Panc1 (cell line): ENCODE measurements around the gene PIP4K2C. TPM values are rescaled to one million over a fixed set of nuclear protein-coding genes. Genes with fewer than 3 reads are reported as not detected.

Experiments
- ATAC-seq: fragments of 200-7000 bp; cut with Tn5 transposase; 2 replicates; pipeline ENCODE4 v1.9.1; 2020; ENCODE audit warnings: mild to moderate bottlenecking, moderate library complexity
- BruUV-seq: library from RNA; stranded (reverse); fragments of 400-500 nt; replicated peaks from 2 replicates; lab custom pipeline; 2021; lab: Mats Ljungman, UMichigan
- CTCF ChIA-PET: fragments of 300-600 bp; sonication (Branson Sonifier 250); formaldehyde crosslinking; loops from one replicate; lab custom pipeline; 2022; ENCODE audit warnings: antibody characterized with exemption; lab: Charles Lee
- POLR2A ChIA-PET: fragments of 300-600 bp; sonication (Branson Sonifier 250); formaldehyde crosslinking; loops from one replicate; lab custom pipeline; 2022; ENCODE audit warnings: antibody characterized with exemption; lab: Charles Lee
- DNase-seq: peaks from one replicate; pipeline ENCODE4 v3.0.0-alpha.2; 2010; ENCODE audit warnings: low read depth, low spot score
- H3K27ac ChIP-seq: 2 replicates; pipeline ENCODE4 v1.5.1; 2011; ENCODE audit warnings: mild to moderate bottlenecking, low read length, inconsistent platforms
- H3K27me3 ChIP-seq: fragments of 200-500 bp; sonication (Bioruptor generic); 2 replicates; pipeline ENCODE4 v1.6.0; 2014; ENCODE audit warnings: low read length, inconsistent platforms; ENCODE audit not compliant: control insufficient read depth, insufficient read depth
- H3K36me3 ChIP-seq: fragments of 200-500 bp; sonication (Bioruptor generic); 2 replicates; pipeline ENCODE4 v1.5.1; 2014; ENCODE audit warnings: inconsistent platforms, mild to moderate bottlenecking, low read length, moderate library complexity; ENCODE audit not compliant: control insufficient read depth, insufficient read depth
- H3K4me1 ChIP-seq: 2 replicates; pipeline ENCODE4 v1.5.1; 2011; ENCODE audit warnings: inconsistent platforms, mild to moderate bottlenecking, low read length, moderate library complexity; ENCODE audit not compliant: control insufficient read depth, insufficient read depth
- H3K4me3 ChIP-seq, 2 experiments: 2 replicates each; pipeline ENCODE4 v1.5.1; 2011 to 2012; ENCODE audit warnings: low read depth in 2 of 2, low read length in 2 of 2, mild to moderate bottlenecking in 2 of 2, inconsistent platforms in 1 of 2, moderate library complexity in 1 of 2
- H3K9me3 ChIP-seq: fragments of 200-500 bp; sonication (Bioruptor generic); 2 replicates; pipeline ENCODE4 v1.5.1; 2014; ENCODE audit warnings: low read depth, mild to moderate bottlenecking, inconsistent platforms, low read length, moderate library complexity; ENCODE audit not compliant: control insufficient read depth, insufficient read depth
- POLR2AphosphoS5 ChIP-seq: IDR thresholded peaks from 2 replicates; pipeline ENCODE4 v1.6.1; 2012; ENCODE audit warnings: mild to moderate bottlenecking, low read depth, low read length, moderate library complexity
- SIN3A ChIP-seq: IDR thresholded peaks from 2 replicates; pipeline ENCODE4 v1.6.1; 2012; ENCODE audit warnings: low read depth, mild to moderate bottlenecking, low read length, moderate library complexity, borderline replicate concordance; ENCODE audit not compliant: insufficient read depth
- TCF7L2 ChIP-seq: IDR thresholded peaks from 2 replicates; pipeline ENCODE4 v1.6.1; 2011; ENCODE audit warnings: mild to moderate bottlenecking, low read depth, low read length, inconsistent platforms
- in situ Hi-C: cut with HindIII; loops from 2 replicates; pipeline ENCODE4 v1.10.0; 2016; ENCODE audit warnings: low sequenced_read_pairs, low pct_unique_long_range_greater_than_20kb
- intact Hi-C: fragments of 100-400 bp; cut with micrococcal nuclease; formaldehyde crosslinking; loops from one replicate; pipeline ENCODE4 v1.10.0; 2022; ENCODE audit not compliant: unreplicated experiment
- total RNA-seq: library from RNA; stranded (reverse); gene quantifications from one replicate; pipeline ENCODE4 v1.2.1, GENCODE V29; 2021; ENCODE audit not compliant: unreplicated experiment
- TF ChIP-seq, protein P1 (sequence below), 2 experiments: IDR thresholded peaks; 2 replicates each; pipeline ENCODE4 v1.6.1; 2011 to 2012; ENCODE audit warnings: low read depth in 2 of 2, control low read depth in 1 of 2, low read length in 1 of 2, mild to moderate bottlenecking in 1 of 2, moderate library complexity in 1 of 2; ENCODE audit not compliant: insufficient read depth in 1 of 2
- TF ChIP-seq, protein P2 (sequence below): fragments of 450-650 bp; IDR thresholded peaks from 2 replicates; pipeline ENCODE4 v1.5.1; 2017; ENCODE audit warnings: mild to moderate bottlenecking

PIP4K2C gene
- total RNA-seq, 1 experiment from 2014 or later, result 62.6 TPM

DNA sequence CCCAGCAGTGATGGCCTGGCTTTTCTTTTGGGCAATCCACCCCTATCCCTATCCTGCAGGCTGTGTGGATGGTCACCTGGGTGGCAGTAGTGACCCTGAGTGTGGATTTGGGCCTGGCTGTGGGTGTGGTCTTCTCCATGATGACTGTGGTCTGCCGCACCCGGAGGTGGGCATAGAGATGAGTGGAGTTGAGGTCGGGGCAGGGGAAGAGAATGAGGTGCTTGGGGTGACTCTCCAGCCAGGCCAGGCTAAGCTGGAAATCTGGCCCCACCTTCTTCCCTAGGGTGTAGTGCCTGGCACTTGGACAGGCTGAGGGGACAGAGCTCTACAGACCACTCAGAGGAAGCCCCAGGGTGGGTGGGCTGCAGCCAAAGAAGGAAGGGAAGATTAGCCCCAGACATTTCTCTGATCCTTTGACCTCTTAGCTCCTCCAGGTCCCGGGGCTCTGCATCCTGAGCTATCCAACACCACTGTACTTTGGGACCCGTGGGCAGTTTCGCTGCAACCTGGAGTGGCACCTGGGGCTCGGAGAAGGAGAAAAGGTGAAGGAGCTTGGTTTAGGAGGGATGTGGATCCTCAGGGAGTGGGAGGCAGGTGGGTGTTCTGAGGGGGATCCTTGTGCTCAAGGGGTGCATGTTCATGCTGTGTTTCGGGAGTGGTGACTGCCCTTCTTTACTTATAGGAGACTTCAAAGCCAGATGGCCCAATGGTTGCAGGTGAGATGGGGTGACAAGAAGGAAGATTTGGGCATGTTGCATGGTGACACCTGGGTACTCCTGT is 33.6 kb downstream of the PIP4K2C start:
- Histone ChIP-seq H3K9me3 (no peaks in the 10 kb centered on the region), H3K27ac (no peak overlapping the region), H3K4me3 (no peak overlapping the region), H3K27me3 (no peaks in the 10 kb centered on the region), H3K4me1 (peaks cover 13% of the 10 kb centered on the region), H3K36me3 (no peaks in the 10 kb centered on the region; the same call in 1 of the 2 replicates)
- intact Hi-C loops (loop anchor here (5.0 kb wide), 1 partner anchor 167 kb away; the partner anchor contains the start of genes GLI1 and INHBE), in situ Hi-C loops (no loop called here)
- ChIA-PET CTCF (interaction anchor here (0.6 to 1.3 kb wide), 2 partner anchors 29 to 41 kb away, joined by 3 to 6 read pairs; no protein-coding TSS in a partner anchor), POLR2A (interaction anchor here (0.6 kb wide), 1 partner anchor 12 kb away, joined by 5 read pairs; no protein-coding TSS in a partner anchor)
- no peak for DNase-seq
- TF ChIP-seq SIN3A (no peak), POLR2AphosphoS5 (no peak), TCF7L2 (no peak)
- TF ChIP-seq, protein P1, sequence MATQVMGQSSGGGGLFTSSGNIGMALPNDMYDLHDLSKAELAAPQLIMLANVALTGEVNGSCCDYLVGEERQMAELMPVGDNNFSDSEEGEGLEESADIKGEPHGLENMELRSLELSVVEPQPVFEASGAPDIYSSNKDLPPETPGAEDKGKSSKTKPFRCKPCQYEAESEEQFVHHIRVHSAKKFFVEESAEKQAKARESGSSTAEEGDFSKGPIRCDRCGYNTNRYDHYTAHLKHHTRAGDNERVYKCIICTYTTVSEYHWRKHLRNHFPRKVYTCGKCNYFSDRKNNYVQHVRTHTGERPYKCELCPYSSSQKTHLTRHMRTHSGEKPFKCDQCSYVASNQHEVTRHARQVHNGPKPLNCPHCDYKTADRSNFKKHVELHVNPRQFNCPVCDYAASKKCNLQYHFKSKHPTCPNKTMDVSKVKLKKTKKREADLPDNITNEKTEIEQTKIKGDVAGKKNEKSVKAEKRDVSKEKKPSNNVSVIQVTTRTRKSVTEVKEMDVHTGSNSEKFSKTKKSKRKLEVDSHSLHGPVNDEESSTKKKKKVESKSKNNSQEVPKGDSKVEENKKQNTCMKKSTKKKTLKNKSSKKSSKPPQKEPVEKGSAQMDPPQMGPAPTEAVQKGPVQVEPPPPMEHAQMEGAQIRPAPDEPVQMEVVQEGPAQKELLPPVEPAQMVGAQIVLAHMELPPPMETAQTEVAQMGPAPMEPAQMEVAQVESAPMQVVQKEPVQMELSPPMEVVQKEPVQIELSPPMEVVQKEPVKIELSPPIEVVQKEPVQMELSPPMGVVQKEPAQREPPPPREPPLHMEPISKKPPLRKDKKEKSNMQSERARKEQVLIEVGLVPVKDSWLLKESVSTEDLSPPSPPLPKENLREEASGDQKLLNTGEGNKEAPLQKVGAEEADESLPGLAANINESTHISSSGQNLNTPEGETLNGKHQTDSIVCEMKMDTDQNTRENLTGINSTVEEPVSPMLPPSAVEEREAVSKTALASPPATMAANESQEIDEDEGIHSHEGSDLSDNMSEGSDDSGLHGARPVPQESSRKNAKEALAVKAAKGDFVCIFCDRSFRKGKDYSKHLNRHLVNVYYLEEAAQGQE (IDR thresholded peaks at IDR 0.05; ENCODE audit: insufficient read depth in 1 of 2, low read depth in 2 of 2, low read length in 1 of 2), result no peak
- TF ChIP-seq, protein P2, sequence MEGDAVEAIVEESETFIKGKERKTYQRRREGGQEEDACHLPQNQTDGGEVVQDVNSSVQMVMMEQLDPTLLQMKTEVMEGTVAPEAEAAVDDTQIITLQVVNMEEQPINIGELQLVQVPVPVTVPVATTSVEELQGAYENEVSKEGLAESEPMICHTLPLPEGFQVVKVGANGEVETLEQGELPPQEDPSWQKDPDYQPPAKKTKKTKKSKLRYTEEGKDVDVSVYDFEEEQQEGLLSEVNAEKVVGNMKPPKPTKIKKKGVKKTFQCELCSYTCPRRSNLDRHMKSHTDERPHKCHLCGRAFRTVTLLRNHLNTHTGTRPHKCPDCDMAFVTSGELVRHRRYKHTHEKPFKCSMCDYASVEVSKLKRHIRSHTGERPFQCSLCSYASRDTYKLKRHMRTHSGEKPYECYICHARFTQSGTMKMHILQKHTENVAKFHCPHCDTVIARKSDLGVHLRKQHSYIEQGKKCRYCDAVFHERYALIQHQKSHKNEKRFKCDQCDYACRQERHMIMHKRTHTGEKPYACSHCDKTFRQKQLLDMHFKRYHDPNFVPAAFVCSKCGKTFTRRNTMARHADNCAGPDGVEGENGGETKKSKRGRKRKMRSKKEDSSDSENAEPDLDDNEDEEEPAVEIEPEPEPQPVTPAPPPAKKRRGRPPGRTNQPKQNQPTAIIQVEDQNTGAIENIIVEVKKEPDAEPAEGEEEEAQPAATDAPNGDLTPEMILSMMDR, result no peak
- ATAC-seq, result no peak
- no TSS peak for BruUV-seq

DNA sequence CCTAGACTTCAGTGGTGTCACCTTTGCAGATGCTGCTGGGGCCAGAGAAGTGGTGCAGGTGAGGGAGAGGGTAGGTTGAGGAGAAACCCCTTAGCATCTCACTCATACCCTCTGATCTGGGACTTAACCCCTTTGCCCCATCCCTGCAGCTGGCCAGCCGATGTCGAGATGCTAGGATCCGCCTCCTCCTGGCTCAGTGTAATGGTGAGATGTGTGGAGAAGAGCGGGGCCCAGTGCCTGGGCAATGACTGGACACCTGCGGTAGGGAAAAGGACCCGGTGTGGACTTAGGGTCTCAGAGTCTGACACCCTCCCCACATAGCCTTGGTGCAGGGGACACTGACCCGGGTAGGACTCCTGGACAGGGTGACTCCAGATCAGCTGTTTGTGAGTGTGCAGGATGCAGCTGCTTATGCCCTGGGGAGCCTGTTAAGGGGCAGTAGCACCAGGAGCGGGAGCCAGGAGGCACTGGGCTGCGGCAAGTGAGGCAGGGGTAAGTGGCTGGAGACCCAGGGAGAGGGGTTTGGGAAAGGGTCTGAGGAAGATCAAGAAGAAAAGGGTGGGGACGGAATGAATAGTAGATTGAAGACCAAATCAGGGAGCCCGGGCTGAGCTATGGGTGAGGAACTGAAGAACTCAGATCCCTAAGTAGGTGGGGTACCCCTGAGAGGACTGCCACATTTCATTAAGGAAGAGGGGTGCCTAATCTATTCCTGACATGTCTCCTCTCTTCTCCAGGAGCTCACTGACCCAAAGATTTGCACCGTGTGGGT is 34.5 kb downstream of the PIP4K2C start:
- ChIA-PET POLR2A (no interaction called here), CTCF (interaction anchor here (0.6 to 1.3 kb wide), 3 partner anchors 30 to 101 kb away, joined by 3 to 6 read pairs (median 4); no protein-coding TSS in a partner anchor)
- in situ Hi-C loops, result no loop called here
- no peaks in the 10 kb centered on the region for H3K9me3 ChIP-seq
- H3K36me3 ChIP-seq, result no peaks in the 10 kb centered on the region; the same call in 1 of the 2 replicates
- no peak overlapping the region for H3K4me3 ChIP-seq
- no TSS peak for BruUV-seq
- H3K4me1 ChIP-seq, result peaks cover 13% of the 10 kb centered on the region
- H3K27me3 ChIP-seq, result no peaks in the 10 kb centered on the region
- H3K27ac ChIP-seq, result no peak overlapping the region
- DNase-seq (no peak), ATAC-seq (no peak)
- intact Hi-C loops, result no loop called here
- no peak for TF ChIP-seq SIN3A
- no peak for TF ChIP-seq TCF7L2
- no peak for TF ChIP-seq POLR2AphosphoS5
- TF ChIP-seq, protein P1 (IDR thresholded peaks at IDR 0.05; ENCODE audit: insufficient read depth in 1 of 2, low read depth in 2 of 2, low read length in 1 of 2), result no peak
- TF ChIP-seq, protein P2, result no peak
